GM23248 (cell line): ENCODE data around the gene ASB16. TPM values are rescaled to one million over a fixed set of nuclear protein-coding genes. Genes with fewer than 3 reads are reported as not detected.

Source experiments
- DNase-seq: peaks from one replicate; pipeline ENCODE4 v3.0.0-alpha.2; 2015
- H2AFZ ChIP-seq: fragments of 200-600 bp; sonication (generic); 2 replicates; pipeline ENCODE4 v1.6.1; 2016; ENCODE audit warnings: antibody characterized with exemption
- H3F3A ChIP-seq: fragments of 200-600 bp; sonication (generic); 2 replicates; pipeline ENCODE4 v1.6.1; 2016; ENCODE audit warnings: mild to moderate bottlenecking, antibody characterized with exemption, mixed run types; ENCODE audit not compliant: insufficient read depth
- H3K27ac ChIP-seq: fragments of 200-600 bp; sonication (generic); 2 replicates; pipeline ENCODE4 v1.5.1; 2016; ENCODE audit warnings: mild to moderate bottlenecking
- H3K27me3 ChIP-seq: fragments of 200-600 bp; sonication (generic); replicated peaks from 2 replicates; pipeline ENCODE4 v1.6.1; 2016; ENCODE audit warnings: mild to moderate bottlenecking; ENCODE audit not compliant: insufficient read depth
- H3K36me3 ChIP-seq: fragments of 200-600 bp; sonication (generic); 2 replicates; pipeline ENCODE4 v1.6.1; 2016; ENCODE audit warnings: low read depth, mild to moderate bottlenecking
- H3K4me1 ChIP-seq: fragments of 200-600 bp; sonication (generic); 2 replicates; pipeline ENCODE4 v1.6.1; 2016; ENCODE audit warnings: mild to moderate bottlenecking; ENCODE audit not compliant: insufficient read depth
- H3K4me2 ChIP-seq: fragments of 200-600 bp; sonication (generic); one replicate; pipeline ENCODE4 v1.6.1; 2016; ENCODE audit warnings: mild to moderate bottlenecking; ENCODE audit not compliant: unreplicated experiment
- H3K4me3 ChIP-seq: fragments of 200-600 bp; sonication (generic); 2 replicates; pipeline ENCODE4 v1.5.1; 2016; ENCODE audit warnings: mild to moderate bottlenecking
- H3K79me2 ChIP-seq: fragments of 200-600 bp; sonication (generic); 2 replicates; pipeline ENCODE4 v1.6.1; 2016; ENCODE audit warnings: mild to moderate bottlenecking; ENCODE audit not compliant: insufficient read depth
- H3K9ac ChIP-seq: fragments of 200-600 bp; sonication (generic); 2 replicates; pipeline ENCODE4 v1.6.1; 2016; ENCODE audit warnings: mild to moderate bottlenecking
- H3K9me2 ChIP-seq: fragments of 200-600 bp; sonication (generic); 2 replicates; pipeline ENCODE4 v1.6.1; 2016; ENCODE audit warnings: mixed run types, mild to moderate bottlenecking, moderate library complexity; ENCODE audit not compliant: insufficient read depth
- H3K9me3 ChIP-seq: fragments of 200-600 bp; sonication (generic); one replicate; pipeline ENCODE4 v1.6.1; 2017; ENCODE audit warnings: low read depth
- H4K20me1 ChIP-seq: fragments of 200-600 bp; sonication (generic); 2 replicates; pipeline ENCODE4 v1.6.0; 2016; ENCODE audit not compliant: insufficient read depth
- EZH2 ChIP-seq: fragments of 200-600 bp; sonication (generic); IDR thresholded peaks from 2 replicates; pipeline ENCODE4 v1.6.1; 2018; ENCODE audit warnings: antibody characterized with exemption, mild to moderate bottlenecking; ENCODE audit not compliant: insufficient read depth, poor library complexity, severe bottlenecking
- EZH2phosphoT487 ChIP-seq: fragments of 200-600 bp; sonication (generic); IDR thresholded peaks from 2 replicates; pipeline ENCODE4 v1.6.1; 2018; ENCODE audit warnings: antibody characterized with exemption, moderate library complexity, mild to moderate bottlenecking, low read depth; ENCODE audit not compliant: insufficient read depth
- WGBS, 2 experiments: methylation state at CpG; one replicate each; pipeline ENCODE4 v1.1.6; 2015 to 2017; ENCODE audit warnings: low lambda C conversion rate in 2 of 2, low coverage in 1 of 2; ENCODE audit errors: missing lambda C conversion rate in 2 of 2; 5-methylcytosine and 5-hydroxymethylcytosine counted together
- in situ Hi-C: fragments of 300-500 bp; cut with MboI; formaldehyde crosslinking; loops from 2 replicates; pipeline ENCODE4 v1.15.0; 2020
- polyA plus RNA-seq: library from polyadenylated mRNA; unstranded; fragments of >200 nt; fragmentation: Nextera tagmentation; extraction: Ambion mirVana; gene quantifications from 2 replicates; pipeline ENCODE4 v1.2.1, GENCODE V29; 2016
- total RNA-seq: library from RNA; depleted of rRNA; stranded (reverse); fragments of >200 nt; shearing (Covaris generic); gene quantifications from 2 replicates; pipeline ENCODE4 v1.2.3, GENCODE V29; 2014

ASB16 gene
- total and polyA plus RNA-seq, 2 experiments from 2014 or later: 0.25 TPM; not detected in 1

DNA sequence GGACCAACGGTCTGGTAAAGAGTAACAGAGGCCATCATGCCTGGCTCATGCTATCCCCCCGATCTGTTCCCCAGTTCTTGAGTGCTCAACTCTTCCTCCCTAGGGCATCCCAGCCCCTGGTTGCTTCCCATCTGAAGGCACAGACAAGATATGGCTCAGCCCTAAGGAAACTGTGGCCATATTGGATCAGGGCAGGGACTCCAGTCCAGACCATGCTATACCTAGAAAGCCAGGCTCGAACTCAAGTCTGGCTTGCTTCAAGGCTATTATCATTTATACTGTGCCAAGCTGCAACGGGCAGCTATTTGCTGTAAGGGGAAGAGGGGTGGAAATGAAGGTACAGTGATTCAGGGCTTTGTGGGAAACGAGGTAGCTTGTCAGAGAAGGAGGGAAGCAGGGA lies 46.2 kb downstream of the ASB16 start:
- Histone ChIP-seq H2AFZ (no peak overlapping the region), H3K79me2 (peaks cover 42% of the 10 kb centered on the region)
- in situ Hi-C loops: loop anchor here (25.0 kb wide), 2 partner anchors 321 to 421 kb away; no protein-coding TSS in a partner anchor

GRCh38 chr17:44217738-44218343 lies 47.3 kb downstream of the ASB16 start:
- Histone ChIP-seq H2AFZ (no peak overlapping the region), H3K4me2 (peak overlapping the region; percentile 90), H3F3A (peaks cover 14% of the 10 kb centered on the region), H3K36me3 (peaks cover 24% of the 10 kb centered on the region), H3K9me3 (no peaks in the 10 kb centered on the region), H3K79me2 (peaks cover 42% of the 10 kb centered on the region), H3K4me3 (peak overlapping the region; percentile 85), H3K9ac (peak overlapping the region; percentile 98), H3K9me2 (no peaks in the 10 kb centered on the region), H3K4me1 (peaks cover 20% of the 10 kb centered on the region), H3K27me3 (no peaks in the 10 kb centered on the region), H3K27ac (peak overlapping the region; percentile 85), H4K20me1 (no peaks in the 10 kb centered on the region)
- no peak for DNase-seq
- WGBS, 2 experiments: 7% methylated on average over 10 of the region's 10 CpGs
- in situ Hi-C loops: loop anchor here (25.0 kb wide), 2 partner anchors 319 to 419 kb away; no protein-coding TSS in a partner anchor
- TF ChIP-seq EZH2 (no peak), EZH2phosphoT487 (no peak)

More for the DNA sequence above, 46.2 kb downstream of the ASB16 start:
- 63 to 67% methylated on average over 5 of the region's 5 CpGs for WGBS, 2 experiments
- Histone ChIP-seq H3K27me3 (no peaks in the 10 kb centered on the region), H3K9me2 (no peaks in the 10 kb centered on the region), H3K9me3 (no peaks in the 10 kb centered on the region), H3K36me3 (peaks cover 24% of the 10 kb centered on the region), H4K20me1 (no peaks in the 10 kb centered on the region), H3K4me2 (no peak overlapping the region), H3K9ac (no peak overlapping the region), H3K4me3 (no peak overlapping the region), H3K4me1 (peaks cover 14% of the 10 kb centered on the region; the same call in 1 of the 2 replicates), H3K27ac (no peak overlapping the region), H3F3A (peaks cover 10% of the 10 kb centered on the region; the same call in 1 of the 2 replicates)
- no peak for DNase-seq
- TF ChIP-seq EZH2 (no peak), EZH2phosphoT487 (no peak)

- Histone ChIP-seq H3K79me2 (peaks cover 42% of the 10 kb centered on the region), H3F3A (peaks cover 17% of the 10 kb centered on the region), H4K20me1 (no peaks in the 10 kb centered on the region), H3K9me3 (no peaks in the 10 kb centered on the region), H3K27me3 (no peaks in the 10 kb centered on the region), H3K36me3 (peaks cover 24% of the 10 kb centered on the region), H3K4me3 (peak overlapping the region; percentile 85), H3K27ac (peak overlapping the region; percentile 85), H3K4me1 (peaks cover 22% of the 10 kb centered on the region), H3K9me2 (no peaks in the 10 kb centered on the region), H3K4me2 (peak overlapping the region; percentile 90), H3K9ac (peak overlapping the region; percentile 98), H2AFZ (no peak overlapping the region)
- no peak for TF ChIP-seq EZH2
- TF ChIP-seq EZH2phosphoT487: no peak
- WGBS, 2 experiments: 1 to 2% methylated on average over 6 to 49 of the region's 89 CpGs
- peak; percentile 94 for DNase-seq
- in situ Hi-C loops: loop anchor here (25.0 kb wide), 2 partner anchors 319 to 419 kb away; no protein-coding TSS in a partner anchor
Observed at GRCh38 chr17:44218344-44219107, 48.0 kb downstream of the ASB16 start.

DNA sequence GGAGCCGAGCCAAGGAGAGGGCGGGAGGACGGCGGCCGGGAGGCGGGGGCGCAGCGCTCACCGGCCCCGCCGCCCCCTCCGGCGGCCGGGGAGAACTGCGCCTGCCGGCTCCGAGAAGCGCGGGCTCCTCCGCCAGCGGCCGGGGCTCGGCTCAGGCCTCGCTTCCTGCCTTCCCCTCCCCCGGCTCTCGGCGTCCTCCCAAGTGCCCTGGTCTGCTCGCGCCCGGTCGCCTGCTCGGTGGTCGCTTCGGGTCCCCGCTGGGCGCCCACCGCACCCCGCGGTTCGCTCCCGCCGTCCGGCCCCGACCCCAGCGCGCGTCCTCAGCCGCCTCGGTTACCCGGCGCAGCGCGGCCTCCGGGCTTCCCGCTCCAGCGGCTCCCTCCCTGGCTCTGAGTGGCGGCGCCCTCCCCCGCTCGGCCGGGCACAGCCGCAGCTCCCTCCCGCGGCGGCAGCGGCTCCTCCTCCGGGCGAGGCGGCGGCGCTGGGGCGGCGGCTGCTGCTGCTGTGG lies 48.7 kb downstream of the ASB16 start:
- Histone ChIP-seq H3K27ac (peak overlapping the region; percentile 85), H3K79me2 (peaks cover 42% of the 10 kb centered on the region), H3K9me3 (no peaks in the 10 kb centered on the region), H3K27me3 (no peaks in the 10 kb centered on the region), H3K36me3 (peaks cover 21% of the 10 kb centered on the region), H3K9me2 (no peaks in the 10 kb centered on the region), H3F3A (peaks cover 17% of the 10 kb centered on the region), H3K4me1 (peaks cover 27% of the 10 kb centered on the region), H3K9ac (peak overlapping the region; percentile 98), H4K20me1 (no peaks in the 10 kb centered on the region), H3K4me2 (peak overlapping the region; percentile 43), H3K4me3 (peak overlapping the region; percentile 85), H2AFZ (no peak overlapping the region)
- 0 to 1% methylated on average over 9 to 56 of the region's 73 CpGs for WGBS, 2 experiments
- TF ChIP-seq EZH2phosphoT487 (no peak), EZH2 (no peak)
- in situ Hi-C loops: loop anchor here (25.0 kb wide), 2 partner anchors 318 to 418 kb away; no protein-coding TSS in a partner anchor
- peak; percentile 89 for DNase-seq
